ENCODE measurements around the gene CRTAC1. TPM values are rescaled to one million over a fixed set of nuclear protein-coding genes. Genes with fewer than 3 reads are reported as not detected.
A peak's percentile ranks its signal among the peaks of the same experiment; 100 is the strongest.
"Not testable (repeated sequence)": the region's sequence is repeated elsewhere in the genome, so short reads cannot be mapped to it uniquely, and the experiment has no call there.

Gene CRTAC1
- total RNA-seq, 1 donor from 2014 or later: not detected

GRCh38 chr10:97843972-97844371, 186.4 kb downstream of the CRTAC1 start:
- H3K4me1 Mint-ChIP-seq: peaks cover 12% of the 10 kb centered on the region
- H3K27me3 Mint-ChIP-seq; H3K36me3 Mint-ChIP-seq (ENCODE audit: low read depth); intact Hi-C loops (cut with micrococcal nuclease); H3K9me3 Mint-ChIP-seq; DNase-seq; H3K27ac Mint-ChIP-seq; H3K4me3 Mint-ChIP-seq: not testable (repeated sequence)

GRCh38 chr10:97843281-97843671, 187.1 kb downstream of the CRTAC1 start:
- Mint-ChIP-seq H3K27me3 (peaks cover 7% of the 10 kb centered on the region), H3K4me3 (no peak overlapping the region), H3K9me3 (no peaks in the 10 kb centered on the region), H3K4me1 (peaks cover 10% of the 10 kb centered on the region), H3K36me3 (ENCODE audit: low read depth) (no peaks in the 10 kb centered on the region), H3K27ac (no peak overlapping the region)
- no peak for DNase-seq
- intact Hi-C loops (cut with micrococcal nuclease): no loop called here

GRCh38 chr10:97842656-97843280, 187.7 kb downstream of the CRTAC1 start:
- Mint-ChIP-seq H3K27ac (no peak overlapping the region), H3K9me3 (no peaks in the 10 kb centered on the region), H3K4me3 (no peak overlapping the region), H3K4me1 (peaks cover 10% of the 10 kb centered on the region), H3K27me3 (peaks cover 7% of the 10 kb centered on the region), H3K36me3 (ENCODE audit: low read depth) (no peaks in the 10 kb centered on the region)
- no peak for DNase-seq
- intact Hi-C loops (cut with micrococcal nuclease): no loop called here

GRCh38 chr10:97842114-97842513, 188.3 kb downstream of the CRTAC1 start:
- DNase-seq; H3K27ac Mint-ChIP-seq; H3K4me3 Mint-ChIP-seq; H3K27me3 Mint-ChIP-seq; H3K9me3 Mint-ChIP-seq; H3K36me3 Mint-ChIP-seq (ENCODE audit: low read depth); intact Hi-C loops (cut with micrococcal nuclease): not testable (repeated sequence)
- peaks cover 10% of the 10 kb centered on the region for H3K4me1 Mint-ChIP-seq

GRCh38 chr10:97841166-97841565, 189.3 kb downstream of the CRTAC1 start:
- H3K27me3 Mint-ChIP-seq; DNase-seq; H3K4me3 Mint-ChIP-seq; intact Hi-C loops (cut with micrococcal nuclease); H3K9me3 Mint-ChIP-seq; H3K27ac Mint-ChIP-seq; H3K36me3 Mint-ChIP-seq (ENCODE audit: low read depth): not testable (repeated sequence)
- H3K4me1 Mint-ChIP-seq: peaks cover 10% of the 10 kb centered on the region

GRCh38 chr10:97838091-97838490, 192.3 kb downstream of the CRTAC1 start:
- Mint-ChIP-seq H3K27ac (no peak overlapping the region), H3K9me3 (peaks cover 8% of the 10 kb centered on the region), H3K4me3 (no peak overlapping the region), H3K4me1 (peaks cover 10% of the 10 kb centered on the region), H3K27me3 (peaks cover 14% of the 10 kb centered on the region), H3K36me3 (ENCODE audit: low read depth) (no peaks in the 10 kb centered on the region)
- intact Hi-C loops (cut with micrococcal nuclease): no loop called here
- DNase-seq: no peak

GRCh38 chr10:97836446-97836845, 194.0 kb downstream of the CRTAC1 start:
- DNase-seq: no peak
- intact Hi-C loops (cut with micrococcal nuclease): no loop called here

GRCh38 chr10:97831259-97831658, 199.2 kb downstream of the CRTAC1 start:
- Mint-ChIP-seq H3K4me3 (no peak overlapping the region), H3K27me3 (peaks cover 7% of the 10 kb centered on the region), H3K9me3 (peaks cover 3% of the 10 kb centered on the region), H3K36me3 (ENCODE audit: low read depth) (no peaks in the 10 kb centered on the region), H3K4me1 (peaks cover 18% of the 10 kb centered on the region), H3K27ac (no peak overlapping the region)
- no peak for DNase-seq
- intact Hi-C loops (cut with micrococcal nuclease): no loop called here

More at GRCh38 chr10:97836446-97836845, 194.0 kb downstream of the CRTAC1 start:
- Mint-ChIP-seq H3K27ac (no peak overlapping the region), H3K36me3 (ENCODE audit: low read depth) (no peaks in the 10 kb centered on the region), H3K4me1 (peaks cover 8% of the 10 kb centered on the region), H3K27me3 (peaks cover 10% of the 10 kb centered on the region), H3K4me3 (no peak overlapping the region), H3K9me3 (peaks cover 8% of the 10 kb centered on the region)

GRCh38 chr10:97830064-97830463, 200.4 kb downstream of the CRTAC1 start:
- H3K27me3 Mint-ChIP-seq: peaks cover 7% of the 10 kb centered on the region
- H3K9me3 Mint-ChIP-seq: no peaks in the 10 kb centered on the region
- no peak overlapping the region for H3K27ac Mint-ChIP-seq
- no peak overlapping the region for H3K4me3 Mint-ChIP-seq
- no peak for DNase-seq
- intact Hi-C loops (cut with micrococcal nuclease): no loop called here
- no peaks in the 10 kb centered on the region for H3K36me3 Mint-ChIP-seq (ENCODE audit: low read depth)
- peaks cover 19% of the 10 kb centered on the region for H3K4me1 Mint-ChIP-seq

GRCh38 chr10:97828721-97829120, 201.7 kb downstream of the CRTAC1 start:
- no peaks in the 10 kb centered on the region for H3K36me3 Mint-ChIP-seq (ENCODE audit: low read depth)
- DNase-seq: peak; percentile 62
- H3K27me3 Mint-ChIP-seq: no peaks in the 10 kb centered on the region
- H3K9me3 Mint-ChIP-seq: no peaks in the 10 kb centered on the region
- H3K4me3 Mint-ChIP-seq: no peak overlapping the region
- H3K4me1 Mint-ChIP-seq: peaks cover 19% of the 10 kb centered on the region
- intact Hi-C loops (cut with micrococcal nuclease): no loop called here
- no peak overlapping the region for H3K27ac Mint-ChIP-seq

- H3K36me3 Mint-ChIP-seq (ENCODE audit: low read depth): no peaks in the 10 kb centered on the region
- H3K27ac Mint-ChIP-seq: no peak overlapping the region
- no peaks in the 10 kb centered on the region for H3K27me3 Mint-ChIP-seq
- DNase-seq: no peak
- no peak overlapping the region for H3K4me3 Mint-ChIP-seq
- H3K4me1 Mint-ChIP-seq: peaks cover 19% of the 10 kb centered on the region
- H3K9me3 Mint-ChIP-seq: no peaks in the 10 kb centered on the region
- intact Hi-C loops (cut with micrococcal nuclease): no loop called here
These were observed 202.6 kb downstream of the CRTAC1 start for GRCh38 chr10:97827702-97828291.

GRCh38 chr10:97826892-97827291, 203.5 kb downstream of the CRTAC1 start:
- Mint-ChIP-seq H3K4me3 (no peak overlapping the region), H3K27me3 (no peaks in the 10 kb centered on the region), H3K4me1 (peaks cover 19% of the 10 kb centered on the region), H3K27ac (no peak overlapping the region), H3K36me3 (ENCODE audit: low read depth) (no peaks in the 10 kb centered on the region), H3K9me3 (no peaks in the 10 kb centered on the region)
- DNase-seq: no peak
- intact Hi-C loops (cut with micrococcal nuclease): no loop called here

- intact Hi-C loops (cut with micrococcal nuclease): no loop called here
- H3K36me3 Mint-ChIP-seq (ENCODE audit: low read depth): no peaks in the 10 kb centered on the region
- H3K4me1 Mint-ChIP-seq: peaks cover 17% of the 10 kb centered on the region
- no peak overlapping the region for H3K4me3 Mint-ChIP-seq
- no peak for DNase-seq
- H3K9me3 Mint-ChIP-seq: no peaks in the 10 kb centered on the region
- H3K27ac Mint-ChIP-seq: no peak overlapping the region
- H3K27me3 Mint-ChIP-seq: peaks cover 2% of the 10 kb centered on the region
These were observed 205.2 kb downstream of the CRTAC1 start for GRCh38 chr10:97825020-97825760.

- no peaks in the 10 kb centered on the region for H3K36me3 Mint-ChIP-seq (ENCODE audit: low read depth)
- peaks cover 7% of the 10 kb centered on the region for H3K4me1 Mint-ChIP-seq
- intact Hi-C loops (cut with micrococcal nuclease): no loop called here
- no peak overlapping the region for H3K4me3 Mint-ChIP-seq
- DNase-seq: no peak
- no peak overlapping the region for H3K27ac Mint-ChIP-seq
- H3K27me3 Mint-ChIP-seq: peaks cover 6% of the 10 kb centered on the region
- no peaks in the 10 kb centered on the region for H3K9me3 Mint-ChIP-seq
These were observed 206.7 kb downstream of the CRTAC1 start for GRCh38 chr10:97823734-97824133.
